H1 (cell line): Measurements from ENCODE around the gene PEX1. TPM values are rescaled to one million over a fixed set of nuclear protein-coding genes. Genes with fewer than 3 reads are reported as not detected.

ENCODE experiments used
- CTCF ChIA-PET: fragments of 300-600 bp; sonication (Branson Sonifier 250); formaldehyde crosslinking; loops from one replicate; lab custom pipeline; 2021; ENCODE audit not compliant: partially characterized antibody; lab: Charles Lee
- POLR2A ChIA-PET: fragments of 300-600 bp; sonication (Branson Sonifier 250); formaldehyde crosslinking; loops from one replicate; lab custom pipeline; 2021; ENCODE audit warnings: inconsistent platforms; ENCODE audit not compliant: partially characterized antibody; lab: Charles Lee
- DNase-seq, 2 experiments: peaks; one replicate each; pipeline versions ENCODE4 v3.0.0 to v3.0.0-alpha.2; 2010 to 2022; ENCODE audit warnings: low spot score in 2 of 2, low read depth in 1 of 2, mixed read lengths in 1 of 2
- FAIRE-seq: peaks from 2 replicates; lab custom pipeline; 2011; peaks lifted over from hg19 to GRCh38; lab: Jason Lieb, UNC
- H2AFZ ChIP-seq: 2 replicates; pipeline ENCODE4 v1.8.1; 2012; ENCODE audit warnings: low read length, inconsistent platforms
- H2AK5ac ChIP-seq: 2 replicates; pipeline ENCODE4 v1.6.1; 2013; ENCODE audit warnings: low read depth, low read length
- H2BK120ac ChIP-seq: replicated peaks from 2 replicates; pipeline ENCODE3; 2013; ENCODE audit warnings: low read depth, low read length, inconsistent platforms
- H2BK12ac ChIP-seq: 2 replicates; pipeline ENCODE4 v1.6.1; 2013; ENCODE audit warnings: low read depth, low read length
- H2BK15ac ChIP-seq: 2 replicates; pipeline ENCODE4 v1.6.1; 2013; ENCODE audit warnings: low read length
- H2BK20ac ChIP-seq: 2 replicates; pipeline ENCODE4 v1.6.1; 2013; ENCODE audit warnings: low read length
- H2BK5ac ChIP-seq: 2 replicates; pipeline ENCODE4 v1.6.1; 2013; ENCODE audit warnings: low read depth, low read length
- H3K14ac ChIP-seq: 2 replicates; pipeline ENCODE4 v1.6.1; 2013; ENCODE audit warnings: inconsistent platforms; ENCODE audit not compliant: insufficient read length
- H3K18ac ChIP-seq: 2 replicates; pipeline ENCODE4 v1.6.1; 2013; ENCODE audit warnings: low read length; ENCODE audit errors: extremely low read depth
- H3K23ac ChIP-seq: 2 replicates; pipeline ENCODE4 v1.6.1; 2013; ENCODE audit warnings: inconsistent platforms; ENCODE audit not compliant: insufficient read length
- H3K23me2 ChIP-seq: 2 replicates; pipeline ENCODE4 v1.6.1; 2013; ENCODE audit warnings: low read depth, low read length
- H3K27ac ChIP-seq: 2 replicates; pipeline ENCODE4 v1.6.1; 2011; ENCODE audit warnings: low read depth, low read length, inconsistent platforms
- H3K27me3 ChIP-seq, 4 experiments: replicated peaks in 1 of 4; 1 replicate in 1 of 4; 2 replicates in 3 of 4; pipeline versions ENCODE4 v1.6.1 to v1.8.1; 2011 to 2013; ENCODE audit warnings: low read length in 3 of 4, mild to moderate bottlenecking in 3 of 4, inconsistent platforms in 2 of 4, mixed read lengths in 2 of 4, moderate library complexity in 1 of 4; ENCODE audit not compliant: control insufficient read depth in 3 of 4, insufficient read depth in 3 of 4; ENCODE audit errors: extremely low read depth in 1 of 4
- H3K36me3 ChIP-seq, 4 experiments: 2 replicates each; pipeline versions ENCODE4 v1.6.1 to v1.8.1; 2011 to 2013; ENCODE audit warnings: mild to moderate bottlenecking in 4 of 4, low read length in 3 of 4, moderate library complexity in 2 of 4, control low read depth in 1 of 4, inconsistent platforms in 1 of 4; ENCODE audit not compliant: insufficient read depth in 4 of 4, control insufficient read depth in 2 of 4
- H3K4ac ChIP-seq: replicated peaks from 2 replicates; pipeline ENCODE3; 2013; ENCODE audit warnings: low read length, low read depth, mixed read lengths, inconsistent platforms; ENCODE audit not compliant: insufficient read length
- H3K4me1 ChIP-seq, 4 experiments: replicated peaks in 1 of 4; 1 replicate in 1 of 4; 2 replicates in 3 of 4; pipeline versions ENCODE4 v1.6.1 to v1.8.1; 2011 to 2013; ENCODE audit warnings: low read length in 3 of 4, inconsistent platforms in 2 of 4, mixed read lengths in 1 of 4; ENCODE audit not compliant: insufficient read depth in 4 of 4, control insufficient read depth in 3 of 4
- H3K4me2 ChIP-seq, 2 experiments: 2 replicates each; pipeline versions ENCODE4 v1.6.1 to v1.8.1; 2011 to 2013; ENCODE audit warnings: low read depth in 2 of 2, low read length in 2 of 2, control low read depth in 1 of 2, inconsistent platforms in 1 of 2, mild to moderate bottlenecking in 1 of 2; ENCODE audit not compliant: insufficient read depth in 1 of 2
- H3K4me3 ChIP-seq, 4 experiments: fragments of 200-600, 300-600 bp in 1 of 4; sonication (generic), shearing (Covaris generic), sonication (Bioruptor Twin) in 1 of 4; 2 replicates each; pipeline versions ENCODE4 v1.5.1 to v1.8.1; 2011 to 2016; ENCODE audit warnings: low read length in 4 of 4, low read depth in 3 of 4, control low read depth in 2 of 4, inconsistent platforms in 2 of 4, mild to moderate bottlenecking in 2 of 4, mixed read lengths in 1 of 4, moderate library complexity in 1 of 4; ENCODE audit not compliant: insufficient read depth in 2 of 4; ENCODE audit errors: extremely low read depth in 1 of 4
- H3K56ac ChIP-seq: replicated peaks from 2 replicates; pipeline ENCODE3; 2013; ENCODE audit warnings: low read depth, mild to moderate bottlenecking, mixed read lengths, low read length, inconsistent platforms; ENCODE audit not compliant: insufficient read length
- H3K79me1 ChIP-seq: 2 replicates; pipeline ENCODE4 v1.6.1; 2013; ENCODE audit warnings: low read depth, low read length, control low read depth
- H3K79me2 ChIP-seq, 2 experiments: 2 replicates each; pipeline versions ENCODE4 v1.6.1 to v1.8.1; 2012 to 2013; ENCODE audit warnings: low read length in 2 of 2, mild to moderate bottlenecking in 2 of 2, inconsistent platforms in 1 of 2; ENCODE audit not compliant: insufficient read depth in 2 of 2, control insufficient read depth in 1 of 2
- H3K9ac ChIP-seq, 4 experiments: replicated peaks in 1 of 4; 1 replicate in 1 of 4; 2 replicates in 3 of 4; pipeline versions ENCODE4 v1.6.1 to v1.8.1; 2011 to 2013; ENCODE audit warnings: low read depth in 3 of 4, low read length in 3 of 4, control low read depth in 2 of 4, mild to moderate bottlenecking in 2 of 4, moderate library complexity in 2 of 4, inconsistent platforms in 1 of 4; ENCODE audit errors: extremely low read depth in 1 of 4
- H3K9me3 ChIP-seq, 2 experiments: 2 replicates each; pipeline versions ENCODE4 v1.6.1 to v1.8.1; 2012 to 2013; ENCODE audit warnings: mild to moderate bottlenecking in 2 of 2, moderate library complexity in 2 of 2, control low read depth in 1 of 2, inconsistent platforms in 1 of 2, low read depth in 1 of 2, low read length in 1 of 2, mixed read lengths in 1 of 2; ENCODE audit not compliant: insufficient read depth in 2 of 2
- H4K20me1 ChIP-seq, 2 experiments: replicated peaks in 1 of 2; 2 replicates each; pipeline versions ENCODE3 to v1.8.1; 2011 to 2013; ENCODE audit warnings: inconsistent platforms in 2 of 2, low read length in 2 of 2, mild to moderate bottlenecking in 1 of 2; ENCODE audit not compliant: insufficient read depth in 2 of 2, control insufficient read depth in 1 of 2
- H4K5ac ChIP-seq: 2 replicates; pipeline ENCODE4 v1.6.1; 2013; ENCODE audit warnings: low read length, low read depth, mixed read lengths, inconsistent platforms; ENCODE audit not compliant: insufficient read length
- H4K8ac ChIP-seq: 2 replicates; pipeline ENCODE4 v1.8.0; 2013; ENCODE audit warnings: mild to moderate bottlenecking, moderate library complexity, low read length, inconsistent platforms; ENCODE audit not compliant: insufficient read depth; ENCODE audit errors: extremely low read depth
- H4K91ac ChIP-seq: replicated peaks from 2 replicates; pipeline ENCODE3; 2013; ENCODE audit warnings: low read length, mixed read lengths, inconsistent platforms; ENCODE audit not compliant: insufficient read length
- CREB1 ChIP-seq: IDR thresholded peaks from 2 replicates; pipeline ENCODE4 v1.6.1; 2012; ENCODE audit warnings: inconsistent platforms
- CTBP2 ChIP-seq: IDR thresholded peaks from 2 replicates; pipeline ENCODE4 v1.7.0; 2011; ENCODE audit warnings: borderline replicate concordance, mild to moderate bottlenecking, moderate library complexity, mixed read lengths, low read length; ENCODE audit not compliant: insufficient read depth, insufficient read length
- GTF2F1 ChIP-seq: IDR thresholded peaks from 2 replicates; pipeline ENCODE4 v1.6.1; 2012; ENCODE audit warnings: low read depth, low read length, improper control_type of control experiment, borderline replicate concordance
- JUND ChIP-seq: IDR thresholded peaks from 2 replicates; pipeline ENCODE4 v1.6.1; 2011; ENCODE audit warnings: mild to moderate bottlenecking, improper control_type of control experiment, low read length
- KDM1A ChIP-seq: fragments of 200-600, 300-600 bp; sonication (generic); IDR thresholded peaks from 2 replicates; pipeline ENCODE4 v1.7.1; 2016; ENCODE audit warnings: mild to moderate bottlenecking, low read length, borderline replicate concordance
- NANOG ChIP-seq: IDR thresholded peaks from 2 replicates; pipeline ENCODE4 v1.6.1; 2011; ENCODE audit warnings: low read length, low read depth, mild to moderate bottlenecking, inconsistent platforms; ENCODE audit not compliant: insufficient read depth, poor library complexity, severe bottlenecking
- RXRA ChIP-seq: IDR thresholded peaks from 2 replicates; pipeline ENCODE4 v1.6.1; 2011; ENCODE audit warnings: low read depth, mild to moderate bottlenecking, low read length, moderate library complexity; ENCODE audit not compliant: insufficient read depth
- SAP30 ChIP-seq: fragments of 300-600 bp; sonication (generic); IDR thresholded peaks from 2 replicates; pipeline ENCODE4 v1.7.1; 2012; ENCODE audit warnings: low read length, moderate library complexity, mild to moderate bottlenecking, inconsistent platforms; ENCODE audit not compliant: insufficient read depth, insufficient replicate concordance
- SIX5 ChIP-seq: IDR thresholded peaks from 2 replicates; pipeline ENCODE4 v1.6.1; 2011; ENCODE audit warnings: mild to moderate bottlenecking, low read depth, low read length
- TAF7 ChIP-seq: optimal IDR thresholded peaks from 2 replicates; pipeline ENCODE3; 2011; ENCODE audit warnings: low read depth, mild to moderate bottlenecking, inconsistent platforms, low read length, moderate library complexity, borderline replicate concordance
- TBP ChIP-seq: IDR thresholded peaks from 2 replicates; pipeline ENCODE4 v1.6.1; 2011; ENCODE audit warnings: low read depth, low read length, improper control_type of control experiment
- TCF12 ChIP-seq: IDR thresholded peaks from 2 replicates; pipeline ENCODE4 v1.6.1; 2011; ENCODE audit warnings: low read depth, mild to moderate bottlenecking, low read length
- WGBS, 2 experiments: shearing (Covaris generic) in 1 of 2; methylation state at CpG; one replicate each; pipeline versions ENCODE4 v1.1.6 to v1.1.7; 2013 to 2015; ENCODE audit warnings: low lambda C conversion rate in 2 of 2, mixed read lengths in 2 of 2, inconsistent platforms in 1 of 2, low coverage in 1 of 2, missing lambda C conversion rate in 1 of 2; ENCODE audit not compliant: insufficient replicate concordance in 2 of 2, insufficient coverage in 1 of 2, insufficient read length in 1 of 2; ENCODE audit errors: extremely low coverage in 1 of 2, missing lambda C conversion rate in 1 of 2; 5-methylcytosine and 5-hydroxymethylcytosine counted together
- polyA plus RNA-seq, 7 experiments: library from polyadenylated mRNA; depleted of rRNA in 3 of 7; stranded (reverse) in 5 of 7; unstranded in 2 of 7; fragments of >200 nt in 5 of 7; fragments of 200-250 nt in 2 of 7; gene quantifications; 1 replicate in 5 of 7; 2 replicates in 1 of 7; 4 replicates in 1 of 7; pipeline versions ENCODE4 v1.2.1 to v1.2.3, GENCODE V29; 2011 to 2013; ENCODE audit warnings: missing spikeins in 2 of 7, mixed read lengths in 2 of 7
- total RNA-seq: library from RNA; stranded (reverse); fragmentation: NEBNext Ultra II Directional; extraction: Animal tissue kit (Norgen Biotek cat#: 25700); gene quantifications from 2 replicates; pipeline ENCODE4 v1.2.1, GENCODE V29; 2021
- TF ChIP-seq, protein P1 (sequence below): IDR thresholded peaks from 2 replicates; pipeline ENCODE4 v1.6.1; 2012; ENCODE audit warnings: inconsistent platforms

Gene PEX1
- total and polyA plus RNA-seq, 2 of the 8 experiments (the other 6 are each of a cell fraction or from before 2014, with no cell fraction given): 16.4 to 23.9 TPM

DNA sequence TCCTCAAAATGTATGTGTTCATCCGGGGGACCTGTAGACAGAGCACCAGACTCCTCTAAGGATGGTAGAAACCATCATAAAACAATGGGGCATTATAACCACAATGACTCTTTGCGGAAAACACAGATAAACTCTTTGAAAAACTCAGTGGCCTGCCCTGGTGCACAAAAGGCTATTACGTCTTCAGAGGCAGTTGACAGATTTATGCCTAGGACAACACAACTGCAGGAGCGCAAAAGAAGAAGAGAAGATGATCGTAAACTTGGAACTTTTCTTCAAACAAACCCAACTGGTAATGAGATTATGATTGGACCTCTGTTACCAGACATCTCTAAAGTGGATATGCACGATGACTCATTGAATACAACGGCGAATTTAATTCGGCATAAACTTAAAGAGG is 6.3 kb upstream of the PEX1 start:
- Histone ChIP-seq H3K27me3 (no peaks in the 10 kb centered on the region), H3K4me3 (no peak overlapping the region; a peak in 1 of 8 replicates), H2AFZ (no peak overlapping the region), H3K9ac (no peak overlapping the region), H3K4ac (no peak overlapping the region), H2BK120ac (no peak overlapping the region), H2BK20ac (no peak overlapping the region), H3K36me3 (peaks cover 10 to 55% (median 27%) of the 10 kb centered on the region in 4 experiments; a peak in 7 of 8 replicates), H3K9me3 (no peaks in the 10 kb centered on the region), H2BK5ac (no peak overlapping the region), H3K23me2 (no peaks in the 10 kb centered on the region), H2BK15ac (no peak overlapping the region), H3K4me2 (no peak overlapping the region), H3K27ac (no peak overlapping the region), H3K79me2 (peaks cover 0 to 1% of the 10 kb centered on the region in 2 experiments; a peak in 1 of 4 replicates), H3K14ac (no peak overlapping the region), H4K20me1 (no peaks in the 10 kb centered on the region), H3K18ac (no peak overlapping the region), H4K8ac (no peak overlapping the region), H3K4me1 (no peaks in the 10 kb centered on the region), H3K79me1 (no peaks in the 10 kb centered on the region), H3K56ac (no peak overlapping the region), H3K23ac (no peak overlapping the region), H4K5ac (no peak overlapping the region), H2AK5ac (no peak overlapping the region), H4K91ac (no peak overlapping the region), H2BK12ac (no peak overlapping the region)
- ChIA-PET CTCF (interaction anchor here (0.6 kb wide), 1 partner anchor 150 kb away, joined by 3 read pairs; no protein-coding TSS in a partner anchor), POLR2A (no interaction called here)
- no peak for FAIRE-seq
- 92% methylated on average over 9 of the region's 9 CpGs; no CpG with 5 or more reads in 1 of the 2 experiments for whole genome bisulfite sequencing, 2 experiments
- no peak for DNase-seq
- TF ChIP-seq RXRA (no peak), TAF7 (no peak), TBP (no peak), JUND (no peak), KDM1A (no peak), SAP30 (no peak), CREB1 (no peak), TCF12 (no peak), SIX5 (no peak), GTF2F1 (no peak), CTBP2 (no peak), NANOG (no peak)
- TF ChIP-seq, protein P1, sequence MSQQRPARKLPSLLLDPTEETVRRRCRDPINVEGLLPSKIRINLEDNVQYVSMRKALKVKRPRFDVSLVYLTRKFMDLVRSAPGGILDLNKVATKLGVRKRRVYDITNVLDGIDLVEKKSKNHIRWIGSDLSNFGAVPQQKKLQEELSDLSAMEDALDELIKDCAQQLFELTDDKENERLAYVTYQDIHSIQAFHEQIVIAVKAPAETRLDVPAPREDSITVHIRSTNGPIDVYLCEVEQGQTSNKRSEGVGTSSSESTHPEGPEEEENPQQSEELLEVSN: no peak
